Naive thymus-derived CD8-positive, alpha-beta T cell (primary cell): ENCODE results near the gene RAB7B. TPM values are rescaled to one million over a fixed set of nuclear protein-coding genes. Genes with fewer than 3 reads are reported as not detected.

Experiments used
- ATAC-seq, 2 donors: fragments of 150-1000 bp; cut with Tn5 transposase in 1 of 2; sonication (Bioruptor Pico), chemical (Tn5 transposase) in 1 of 2; 1 replicate in 1 of 2; 2 replicates in 1 of 2; pipeline ENCODE4 v1.10.0; 2021; ENCODE audit warnings: mild to moderate bottlenecking in 2 of 2, moderate library complexity in 2 of 2
- POLR2A ChIA-PET: fragments of 350-600 bp; sonication (Branson Sonifier 250); formaldehyde crosslinking; loops from one replicate; lab custom pipeline; 2021; ENCODE audit warnings: antibody characterized with exemption; lab: Charles Lee
- DNase-seq, 10 donors: peaks; one replicate each; pipeline versions ENCODE4 v3.0.0 to v3.0.0-alpha.2; 2020 to 2022
- H3K27ac Mint-ChIP-seq, 10 donors: one replicate each; pipeline ENCODE4 v1.8.0; 2020 to 2022; ENCODE audit warnings: mild to moderate bottlenecking in 10 of 10, mixed read lengths in 10 of 10, moderate library complexity in 4 of 10, inconsistent platforms in 1 of 10
- H3K27me3 Mint-ChIP-seq, 5 donors: one replicate each; pipeline ENCODE4 v1.8.0; 2021 to 2022; ENCODE audit warnings: mixed read lengths in 5 of 5
- H3K36me3 Mint-ChIP-seq, 3 donors: one replicate each; pipeline ENCODE4 v1.8.0; 2020 to 2022; ENCODE audit warnings: mixed read lengths in 3 of 3, mild to moderate bottlenecking in 2 of 3, inconsistent platforms in 1 of 3
- H3K4me1 Mint-ChIP-seq, 4 donors: one replicate each; pipeline ENCODE4 v1.8.0; 2021 to 2022; ENCODE audit warnings: mixed read lengths in 4 of 4
- H3K4me3 Mint-ChIP-seq, 10 donors: one replicate each; pipeline ENCODE4 v1.8.0; 2020 to 2022; ENCODE audit warnings: mild to moderate bottlenecking in 10 of 10, mixed read lengths in 10 of 10, moderate library complexity in 6 of 10, inconsistent platforms in 1 of 10
- H3K9me3 Mint-ChIP-seq, 9 donors: one replicate each; pipeline ENCODE4 v1.8.0; 2020 to 2022; ENCODE audit warnings: mixed read lengths in 9 of 9, mild to moderate bottlenecking in 3 of 9, inconsistent platforms in 1 of 9, moderate library complexity in 1 of 9
- polyA plus RNA-seq, 3 donors: library from polyadenylated mRNA; unstranded; fragments of 300-500 nt; fragmentation: Illumina TruSeq; gene quantifications; one replicate each; pipeline ENCODE4 v1.2.3, GENCODE V29; 2021
- total RNA-seq, 8 experiments: library from RNA in 2 of 8; stranded (reverse) in 2 of 8; gene quantifications; one replicate each; pipeline ENCODE4 v1.2.3 and lab custom pipeline; 2021 to 2026

The RAB7B gene
- total and polyA plus RNA-seq, 5 experiments from 2014 or later = not detected

DNA sequence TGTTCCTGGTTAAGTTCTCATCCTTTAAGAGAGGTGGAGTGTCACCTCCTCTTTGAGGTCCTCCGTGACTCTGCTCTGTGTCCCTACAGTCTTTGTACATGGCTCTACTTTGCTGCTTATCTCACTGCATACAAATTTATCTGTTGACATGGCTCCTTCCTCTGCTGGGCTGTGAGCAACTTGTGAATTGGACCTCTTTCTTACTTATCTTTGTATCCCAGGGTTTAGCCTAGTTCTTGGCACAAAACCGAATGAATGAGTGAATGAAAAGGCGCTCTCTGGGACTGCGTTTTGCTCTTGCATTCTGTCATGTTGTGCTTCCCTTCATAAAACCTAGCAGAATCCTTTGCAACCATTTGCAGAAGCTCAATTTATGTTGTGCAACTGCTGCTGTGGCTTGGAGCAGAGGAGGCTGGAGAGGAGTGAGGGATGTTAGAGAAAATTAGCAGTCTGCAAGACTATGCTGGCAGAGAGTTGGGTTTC is 72.4 kb downstream of the RAB7B start:
- no peak overlapping the region for H3K4me3 Mint-ChIP-seq

DNA sequence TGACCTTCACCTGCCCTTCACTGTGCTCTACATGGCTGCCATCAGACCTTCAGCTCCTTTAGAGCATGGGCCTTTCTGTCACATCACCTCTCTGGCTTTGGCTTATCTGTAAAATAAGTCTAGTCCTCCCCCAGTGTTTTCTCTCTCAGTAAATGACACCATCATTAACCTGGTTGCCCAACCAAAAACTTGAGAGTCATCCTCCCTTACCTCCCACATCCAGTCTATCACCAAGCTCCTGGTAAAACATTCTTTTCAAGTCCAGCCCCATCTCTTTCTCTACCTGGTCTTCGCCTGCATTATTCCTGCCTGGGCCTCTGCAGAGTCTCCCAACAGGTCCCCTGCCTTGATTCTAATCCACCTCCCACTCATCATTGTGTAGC is 73.0 kb downstream of the RAB7B start:
- Mint-ChIP-seq H3K4me3 (no peak overlapping the region), H3K27me3 (peaks cover 0 to 20% (median 6%) of the 10 kb centered on the region in 5 donors), H3K9me3 (no peaks in the 10 kb centered on the region), H3K27ac (no peak overlapping the region), H3K4me1 (no peaks in the 10 kb centered on the region), H3K36me3 (no peaks in the 10 kb centered on the region)
- ATAC-seq = no peak
- POLR2A ChIA-PET = no interaction called here
- no peak for DNase-seq

More for the DNA sequence above, 72.4 kb downstream of the RAB7B start:
- DNase-seq (no peak), ATAC-seq (no peak)
- Mint-ChIP-seq H3K27me3 (peaks cover 0 to 20% (median 6%) of the 10 kb centered on the region in 5 donors), H3K4me1 (no peaks in the 10 kb centered on the region), H3K27ac (peak overlapping the region in 1 of 10 donors; percentile 42), H3K36me3 (no peaks in the 10 kb centered on the region), H3K9me3 (no peaks in the 10 kb centered on the region)
- POLR2A ChIA-PET = no interaction called here

DNA sequence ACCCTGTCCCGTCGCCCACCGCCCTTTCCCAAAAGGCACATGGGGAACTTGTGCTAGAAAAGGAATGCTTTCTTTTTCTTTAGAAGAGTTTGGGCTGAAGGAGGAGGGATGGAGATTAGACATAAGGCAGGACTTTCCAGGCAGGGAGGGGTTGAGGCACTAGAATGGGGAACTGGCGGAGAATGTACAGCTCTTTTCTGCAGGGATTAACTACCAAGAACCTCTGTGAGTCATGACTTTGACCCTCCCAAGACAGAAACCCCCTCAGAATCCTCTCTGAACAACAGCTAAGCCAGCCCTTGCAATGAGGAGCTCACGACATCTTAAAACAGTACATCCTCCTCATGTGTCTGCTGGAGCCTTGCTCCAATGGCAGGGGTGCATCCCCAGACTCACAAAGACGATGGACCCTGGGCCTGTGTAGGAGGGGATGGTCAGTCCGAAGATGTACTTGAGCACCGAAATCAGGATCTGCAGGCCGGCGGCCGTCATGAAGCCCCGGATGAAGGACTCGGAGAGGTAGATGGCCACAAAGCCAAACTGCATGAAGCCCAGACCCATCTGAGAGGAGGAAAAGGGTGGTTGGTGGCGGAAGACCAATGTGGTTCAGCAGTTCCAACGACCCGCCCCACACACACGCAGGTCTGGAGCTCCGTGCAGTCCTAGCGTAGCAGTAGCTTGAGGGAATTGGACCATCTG is 73.5 kb downstream of the RAB7B start:
- DNase-seq (no peak), ATAC-seq (no peak)
- H3K27me3 Mint-ChIP-seq = peaks cover 0 to 20% (median 6%) of the 10 kb centered on the region in 5 donors
- no peak overlapping the region for H3K4me3 Mint-ChIP-seq
- H3K4me1 Mint-ChIP-seq = no peaks in the 10 kb centered on the region
- H3K36me3 Mint-ChIP-seq = no peaks in the 10 kb centered on the region
- POLR2A ChIA-PET = no interaction called here
- peak overlapping the region in 1 of 10 donors; percentile 3 for H3K27ac Mint-ChIP-seq
- H3K9me3 Mint-ChIP-seq = no peaks in the 10 kb centered on the region

DNA sequence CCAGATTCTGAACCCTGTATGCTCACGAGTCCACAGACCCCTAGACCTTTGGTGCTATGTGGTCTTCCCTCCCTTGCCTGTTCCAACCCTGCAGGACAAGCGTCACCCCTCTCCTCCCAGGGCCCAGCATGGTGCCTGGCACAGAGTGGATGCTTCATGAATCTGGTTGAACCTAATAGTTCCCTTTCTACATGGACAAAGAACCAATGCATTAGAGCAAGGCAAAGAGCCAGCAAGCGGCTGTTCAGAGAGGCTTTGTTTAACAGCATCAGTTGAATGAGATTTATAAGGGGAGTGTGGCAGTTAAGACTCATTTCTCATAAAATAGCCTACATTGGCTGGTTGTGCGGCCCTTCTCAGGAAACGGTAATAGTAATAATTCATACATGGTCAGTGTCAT is 74.9 kb downstream of the RAB7B start:
- Mint-ChIP-seq H3K27me3 (peaks cover 0 to 13% (median 6%) of the 10 kb centered on the region in 5 donors), H3K4me3 (no peak overlapping the region), H3K9me3 (no peaks in the 10 kb centered on the region), H3K4me1 (no peaks in the 10 kb centered on the region), H3K27ac (no peak overlapping the region), H3K36me3 (no peaks in the 10 kb centered on the region)
- POLR2A ChIA-PET = no interaction called here
- no peak for ATAC-seq
- no peak for DNase-seq

DNA sequence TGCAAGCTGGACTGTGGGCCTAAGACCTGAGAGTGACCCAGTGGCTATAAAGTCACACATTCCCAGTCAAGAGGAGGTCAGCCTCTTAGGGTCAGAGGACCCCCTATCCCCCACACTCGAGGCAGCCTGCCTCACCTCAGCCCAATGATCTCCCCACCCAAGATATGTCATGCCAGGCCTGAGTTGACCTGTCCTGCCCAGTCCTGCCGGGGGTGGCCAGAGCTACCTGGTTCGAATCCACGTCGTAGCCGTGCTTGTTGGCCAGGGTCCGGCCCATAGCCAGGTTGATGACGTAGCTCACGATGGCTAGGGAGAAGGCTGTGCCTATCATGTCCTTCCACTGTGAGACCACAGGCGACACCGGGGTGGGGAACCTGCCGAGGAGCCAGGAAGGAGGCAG is 75.5 kb downstream of the RAB7B start:
- POLR2A ChIA-PET = no interaction called here
- DNase-seq (no peak), ATAC-seq (no peak)
- no peaks in the 10 kb centered on the region for H3K36me3 Mint-ChIP-seq
- H3K4me3 Mint-ChIP-seq = no peak overlapping the region
- H3K4me1 Mint-ChIP-seq = no peaks in the 10 kb centered on the region
- H3K9me3 Mint-ChIP-seq = no peaks in the 10 kb centered on the region
- H3K27ac Mint-ChIP-seq = no peak overlapping the region
- peaks cover 0 to 7% (median 3%) of the 10 kb centered on the region in 5 donors for H3K27me3 Mint-ChIP-seq

DNA sequence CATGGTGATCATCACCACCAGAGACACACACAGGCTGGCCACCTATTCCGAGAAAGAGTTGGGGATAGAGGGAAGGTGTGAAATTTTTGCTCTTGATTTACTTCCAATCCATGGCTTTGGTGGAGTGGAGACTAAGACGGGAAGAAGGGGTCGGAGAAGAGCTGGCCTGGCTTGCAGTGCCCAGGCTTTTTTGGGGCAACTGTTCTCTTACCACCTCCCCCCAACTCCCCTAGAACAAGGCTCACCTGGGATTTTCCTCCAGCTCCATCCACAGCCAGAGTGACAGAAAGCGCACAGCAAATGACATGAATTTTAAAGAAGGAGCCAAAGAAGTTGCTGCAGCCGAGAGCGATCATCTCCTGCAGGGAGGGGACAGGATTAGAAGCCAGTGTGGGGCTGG is 75.9 kb downstream of the RAB7B start:
- POLR2A ChIA-PET = no interaction called here
- Mint-ChIP-seq H3K4me1 (no peaks in the 10 kb centered on the region), H3K27ac (no peak overlapping the region), H3K4me3 (no peak overlapping the region), H3K9me3 (no peaks in the 10 kb centered on the region), H3K27me3 (peaks cover 0 to 2% (median 0%) of the 10 kb centered on the region in 5 donors), H3K36me3 (no peaks in the 10 kb centered on the region)
- ATAC-seq = no peak
- no peak for DNase-seq

Other genes with a start within 250 kb of the RAB7B start
- 10 to 100 TPM; 50.2 to 50.3 TPM for gene RAB29, start 227.9 kb downstream of the RAB7B start, total RNA-seq
- gene RAB29, start 227.9 kb downstream of the RAB7B start, polyA plus RNA-seq = 100 to 1,000 TPM in 1 of 3 donors, 10 to 100 TPM in 2; 71.3 to 113 (median 84.6) TPM
- 10 to 100 TPM; 29.0 to 31.0 TPM for gene SLC41A1, start 190.2 kb downstream of the RAB7B start, total RNA-seq
- 10 to 100 TPM in 2 of 3 donors, 1 to 10 TPM in 1; 9.0 to 19.3 (median 13.1) TPM for gene SLC41A1, start 190.2 kb downstream of the RAB7B start, polyA plus RNA-seq
- 1 to 10 TPM; 1.6 TPM for gene PM20D1, start 153.3 kb downstream of the RAB7B start, total RNA-seq
- gene PM20D1, start 153.3 kb downstream of the RAB7B start, polyA plus RNA-seq = 1 to 10 TPM; 1.1 to 2.9 (median 1.7) TPM
- gene SLC26A9, start 59.9 kb downstream of the RAB7B start, total RNA-seq = not detected
- not detected for gene SLC26A9, start 59.9 kb downstream of the RAB7B start, polyA plus RNA-seq
- gene CTSE, start 20.5 kb upstream of the RAB7B start, total RNA-seq = not detected
- not detected for gene CTSE, start 20.5 kb upstream of the RAB7B start, polyA plus RNA-seq
- gene RHEX, start 49.8 kb upstream of the RAB7B start, total RNA-seq = under 1 TPM in 1 of 2 experiments, not detected in 1; 0.52 TPM
- not detected for gene RHEX, start 49.8 kb upstream of the RAB7B start, polyA plus RNA-seq
- not detected for gene AVPR1B, start 114.0 kb upstream of the RAB7B start, total RNA-seq
- not detected for gene AVPR1B, start 114.0 kb upstream of the RAB7B start, polyA plus RNA-seq
- 1 to 10 TPM in 1 of 2 experiments, not detected in 1; 1.1 TPM for gene FAM72A, start 199.4 kb upstream of the RAB7B start, total RNA-seq
- under 1 TPM in 2 of 3 donors, not detected in 1; 0.28 to 0.38 TPM for gene FAM72A, start 199.4 kb upstream of the RAB7B start, polyA plus RNA-seq
- gene SRGAP2, start 200.1 kb upstream of the RAB7B start, total RNA-seq = 10 to 100 TPM; 24.4 to 33.0 TPM
- 10 to 100 TPM in 1 of 3 donors, 1 to 10 TPM in 2; 3.9 to 10.1 (median 4.5) TPM for gene SRGAP2, start 200.1 kb upstream of the RAB7B start, polyA plus RNA-seq